ENCODE measurements around the gene PACRG. TPM values are rescaled to one million over a fixed set of nuclear protein-coding genes. Genes with fewer than 3 reads are reported as not detected.

The PACRG gene
- total RNA-seq, 1 experiment from 2014 or later: 0.26 TPM

- H2BK120ac ChIP-seq (ENCODE audit: low read depth, low read length, poor library complexity, severe bottlenecking): no peak overlapping the region
- H4K20me1 ChIP-seq (ENCODE audit: control insufficient read depth, insufficient read depth, insufficient read length): no peaks in the 10 kb centered on the region
- no peak overlapping the region for H3K4me2 ChIP-seq (ENCODE audit: insufficient read depth, insufficient read length, low read length)
- no peak overlapping the region for H2BK20ac ChIP-seq (ENCODE audit: low read depth, low read length, poor library complexity, severe bottlenecking)
- H2AFZ ChIP-seq (ENCODE audit: low read length): no peak overlapping the region
- no peak overlapping the region for H4K5ac ChIP-seq (ENCODE audit: insufficient read length, low read depth, low read length)
- H3K27ac ChIP-seq (ENCODE audit: insufficient read length, low read depth, low read length): no peak overlapping the region
- no peaks in the 10 kb centered on the region for H3K27me3 Mint-ChIP-seq (ENCODE audit: low read depth)
- no peaks in the 10 kb centered on the region for H3K23me2 ChIP-seq (ENCODE audit: insufficient read length, low read depth, low read length, poor library complexity, severe bottlenecking)
- H2BK5ac ChIP-seq (ENCODE audit: insufficient read length, low read length): no peak overlapping the region
- H3K18ac ChIP-seq (ENCODE audit: insufficient read length, low read depth, low read length): no peak overlapping the region
- no peak overlapping the region for H3T11ph ChIP-seq (ENCODE audit: low read length)
- H2BK12ac ChIP-seq (ENCODE audit: insufficient read length, low read depth, low read length): no peak overlapping the region
- H3K27me3 ChIP-seq (ENCODE audit: insufficient read depth, low read length): no peaks in the 10 kb centered on the region
- H3K36me3 Mint-ChIP-seq (ENCODE audit: insufficient read depth in 1 of 3, low read depth in 3 of 3): no peaks in the 10 kb centered on the region
- no peaks in the 10 kb centered on the region for H3K9me3 ChIP-seq (ENCODE audit: control insufficient read depth, low read depth, low read length)
- no peaks in the 10 kb centered on the region for H3K4me1 ChIP-seq (ENCODE audit: insufficient read depth, low read length)
- H4K8ac ChIP-seq (replicated peaks; ENCODE audit: insufficient read length, low read depth, low read length): no peak overlapping the region
- H3K23ac ChIP-seq (ENCODE audit: insufficient read length, low read depth, low read length): no peak overlapping the region
- H3K9me3 Mint-ChIP-seq: no peaks in the 10 kb centered on the region
- H4K91ac ChIP-seq (ENCODE audit: insufficient read length, low read depth, low read length): no peak overlapping the region
- DNase-seq: no peak
- WGBS (ENCODE audit: extremely low coverage, insufficient read length, low lambda C conversion rate): no CpG with 5 or more reads among the region's 5 CpGs
- H3K9ac ChIP-seq (ENCODE audit: extremely low read depth, insufficient read length, low read length): no peak overlapping the region
- H2AK5ac ChIP-seq (ENCODE audit: insufficient read length, low read length): no peak overlapping the region
- no peak overlapping the region for H2BK15ac ChIP-seq (ENCODE audit: low read depth, low read length)
- H3K56ac ChIP-seq (ENCODE audit: insufficient read length, low read depth, low read length): no peak overlapping the region
- no peaks in the 10 kb centered on the region for H3K79me1 ChIP-seq (ENCODE audit: insufficient read depth, low read depth, low read length, poor library complexity, severe bottlenecking)
- H3K4me1 Mint-ChIP-seq: peaks cover 7 to 10% of the 10 kb centered on the region in 2 experiments; a peak in 3 of 4 replicates
- H3K14ac ChIP-seq (ENCODE audit: insufficient read depth, low read length): no peak overlapping the region
- no peak for TF ChIP-seq CTCF (conservative IDR thresholded peaks at IDR 0.05)
- H3K27ac Mint-ChIP-seq: no peak overlapping the region
- no peaks in the 10 kb centered on the region for H3K79me2 ChIP-seq (ENCODE audit: insufficient read depth, low read length)
- no peak overlapping the region for H3K4ac ChIP-seq (ENCODE audit: low read depth, low read length)
- no peak overlapping the region for H3K4me3 Mint-ChIP-seq
These were observed 282.4 kb downstream of the PACRG start for GRCh38 chr6:163010145-163010544.
